ENCODE measurements around the gene WWOX.

WWOX gene

GRCh38 chr16:79072517-79072916, 973.1 kb downstream of the WWOX start:
- no peak for DNase-seq (ENCODE audit: low spot score)

GRCh38 chr16:79073566-79073965, 974.1 kb downstream of the WWOX start:
- no peak for DNase-seq (ENCODE audit: low spot score)

- no peak for DNase-seq (ENCODE audit: low spot score)
Measured at GRCh38 chr16:79074541-79074940, 975.1 kb downstream of the WWOX start.

- no peak for DNase-seq (ENCODE audit: low spot score)
Measured at GRCh38 chr16:79074951-79075350, 975.5 kb downstream of the WWOX start.

GRCh38 chr16:79076047-79076767, 976.8 kb downstream of the WWOX start:
- DNase-seq (ENCODE audit: low spot score) = no peak

GRCh38 chr16:79077346-79077745, 977.9 kb downstream of the WWOX start:
- no peak for DNase-seq (ENCODE audit: low spot score)

GRCh38 chr16:79079656-79080420, 980.4 kb downstream of the WWOX start:
- no peak for DNase-seq (ENCODE audit: low spot score)

GRCh38 chr16:79081297-79082066, 982.0 kb downstream of the WWOX start:
- no peak for DNase-seq (ENCODE audit: low spot score)

GRCh38 chr16:79082970-79083369, 983.5 kb downstream of the WWOX start:
- DNase-seq (ENCODE audit: low spot score) = no peak

GRCh38 chr16:79083508-79084299, 984.2 kb downstream of the WWOX start:
- DNase-seq (ENCODE audit: low spot score) = no peak

GRCh38 chr16:79088971-79089370, 989.5 kb downstream of the WWOX start:
- no peak for DNase-seq (ENCODE audit: low spot score)

- no peak for DNase-seq (ENCODE audit: low spot score)
Measured at GRCh38 chr16:79089735-79090284, 990.4 kb downstream of the WWOX start.

GRCh38 chr16:79090966-79091365, 991.5 kb downstream of the WWOX start:
- DNase-seq (ENCODE audit: low spot score) = no peak

- DNase-seq (ENCODE audit: low spot score) = no peak
Measured at GRCh38 chr16:79092846-79093245, 993.4 kb downstream of the WWOX start.

GRCh38 chr16:79093554-79093967, 994.1 kb downstream of the WWOX start:
- no peak for DNase-seq (ENCODE audit: low spot score)

- DNase-seq (ENCODE audit: low spot score) = no peak
Measured at GRCh38 chr16:79096246-79096645, 996.8 kb downstream of the WWOX start.

GRCh38 chr16:79097166-79097565, 997.7 kb downstream of the WWOX start:
- no peak for DNase-seq (ENCODE audit: low spot score)

- DNase-seq (ENCODE audit: low spot score) = no peak
Measured at GRCh38 chr16:79097771-79098170, 998.3 kb downstream of the WWOX start.

- DNase-seq (ENCODE audit: low spot score) = no peak
Measured at GRCh38 chr16:79098907-79099306, 999.5 kb downstream of the WWOX start.

GRCh38 chr16:79099716-79100115, 1000.3 kb downstream of the WWOX start:
- DNase-seq (ENCODE audit: low spot score) = no peak

- DNase-seq (ENCODE audit: low spot score) = no peak
Measured at GRCh38 chr16:79100447-79100846, 1001.0 kb downstream of the WWOX start.

GRCh38 chr16:79101491-79101890, 1002.0 kb downstream of the WWOX start:
- DNase-seq (ENCODE audit: low spot score) = no peak
